HG03378 (cell line): ENCODE results near the gene MINAR1.
"Not testable (repeated sequence)": the region's sequence is repeated elsewhere in the genome, so short reads cannot be mapped to it uniquely, and the experiment has no call there.

Experiments
- ATAC-seq: cut with Tn5 transposase; IDR thresholded peaks from one replicate; pipeline ENCODE4 v1.9.1; 2021; ENCODE audit warnings: mild to moderate bottlenecking, moderate library complexity; ENCODE audit not compliant: unreplicated experiment

MINAR1 gene, protein sequence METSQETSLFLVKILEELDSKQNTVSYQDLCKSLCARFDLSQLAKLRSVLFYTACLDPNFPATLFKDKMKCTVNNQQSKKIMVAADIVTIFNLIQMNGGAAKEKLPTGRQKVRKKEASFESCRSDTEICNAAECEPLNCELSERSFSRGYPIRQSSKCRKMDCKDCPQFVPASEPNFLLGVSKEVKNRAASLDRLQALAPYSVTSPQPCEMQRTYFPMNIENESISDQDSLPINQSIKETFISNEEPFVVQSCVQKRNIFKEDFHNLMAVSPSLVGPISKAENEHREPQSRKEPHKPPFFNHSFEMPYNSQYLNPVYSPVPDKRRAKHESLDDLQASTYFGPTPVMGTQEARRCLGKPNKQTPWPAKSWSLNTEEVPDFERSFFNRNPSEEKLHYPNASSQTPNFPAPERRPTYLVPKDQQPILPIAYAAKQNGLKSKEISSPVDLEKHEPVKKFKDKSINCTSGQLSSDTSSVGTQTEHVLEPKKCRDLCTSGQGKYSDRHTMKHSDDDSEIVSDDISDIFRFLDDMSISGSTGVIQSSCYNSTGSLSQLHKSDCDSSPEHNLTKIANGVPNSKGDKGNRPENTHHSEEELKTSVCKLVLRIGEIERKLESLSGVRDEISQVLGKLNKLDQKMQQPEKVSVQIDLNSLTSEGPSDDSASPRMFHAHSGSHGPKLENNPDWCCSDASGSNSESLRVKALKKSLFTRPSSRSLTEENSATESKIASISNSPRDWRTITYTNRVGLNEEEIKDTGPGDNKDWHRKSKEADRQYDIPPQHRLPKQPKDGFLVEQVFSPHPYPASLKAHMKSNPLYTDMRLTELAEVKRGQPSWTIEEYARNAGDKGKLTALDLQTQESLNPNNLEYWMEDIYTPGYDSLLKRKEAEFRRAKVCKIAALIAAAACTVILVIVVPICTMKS

DNA sequence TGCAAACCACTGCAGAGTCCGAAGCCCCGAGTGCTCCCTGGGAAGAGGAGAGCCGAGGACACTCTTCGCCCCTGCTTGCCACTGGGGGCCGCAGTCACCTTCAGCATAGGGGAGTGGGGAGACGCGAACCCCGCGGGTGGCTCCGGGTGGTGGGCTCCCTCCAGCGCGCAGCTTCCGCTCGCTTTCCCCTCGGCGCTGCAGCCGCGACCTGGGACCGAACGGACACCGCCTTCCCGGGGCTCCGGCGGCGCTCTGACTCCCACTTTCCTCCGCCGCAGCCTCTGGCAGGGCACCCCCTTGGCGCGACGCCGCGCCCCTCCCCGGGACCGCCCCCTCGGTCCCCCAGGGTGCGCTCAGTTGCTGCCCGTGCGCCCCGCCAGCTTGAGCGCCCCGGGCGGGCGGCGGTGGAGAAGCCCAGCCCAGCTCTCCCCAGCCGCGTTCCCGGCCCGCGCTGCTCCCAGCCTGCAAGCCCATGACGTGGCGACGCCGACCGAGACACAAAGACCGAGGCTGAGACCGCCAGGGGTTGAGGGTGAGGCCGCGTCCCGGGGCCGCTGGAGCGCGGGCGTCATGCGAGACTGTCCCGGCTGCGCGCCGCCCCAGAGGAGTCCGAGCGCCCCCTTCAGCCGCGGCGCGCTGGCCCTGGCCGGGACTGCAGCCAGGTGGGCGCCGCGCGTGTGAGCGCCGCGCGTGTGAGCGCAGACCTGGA is at the start of gene MINAR1:
TSS of gene MINAR1 (plus strand) at position 701 of the 709 bp plus-strand sequence. CDS start 23,812 bp downstream, outside the sequence.
- ATAC-seq, result no peak

DNA sequence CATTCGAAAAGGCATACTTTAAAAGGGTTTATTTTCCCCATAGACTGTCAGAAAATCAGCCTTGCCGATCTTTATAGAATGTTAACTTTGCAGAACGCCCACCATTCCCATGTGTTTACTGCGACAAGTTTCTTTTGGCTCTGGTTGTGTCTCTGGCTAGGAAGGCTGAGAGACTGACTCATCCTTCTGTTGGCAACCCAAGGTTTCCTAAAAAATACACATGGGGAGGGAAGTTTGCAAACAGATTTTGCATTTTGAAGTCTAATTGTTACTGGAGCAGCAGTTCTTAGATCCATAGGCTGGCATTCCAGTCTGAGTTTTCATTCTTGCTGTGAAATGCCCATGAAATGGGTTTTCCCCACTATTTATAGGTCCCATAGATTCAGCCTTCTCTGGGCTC is 37.9 kb upstream of the MINAR1 start:
- no peak for ATAC-seq

DNA sequence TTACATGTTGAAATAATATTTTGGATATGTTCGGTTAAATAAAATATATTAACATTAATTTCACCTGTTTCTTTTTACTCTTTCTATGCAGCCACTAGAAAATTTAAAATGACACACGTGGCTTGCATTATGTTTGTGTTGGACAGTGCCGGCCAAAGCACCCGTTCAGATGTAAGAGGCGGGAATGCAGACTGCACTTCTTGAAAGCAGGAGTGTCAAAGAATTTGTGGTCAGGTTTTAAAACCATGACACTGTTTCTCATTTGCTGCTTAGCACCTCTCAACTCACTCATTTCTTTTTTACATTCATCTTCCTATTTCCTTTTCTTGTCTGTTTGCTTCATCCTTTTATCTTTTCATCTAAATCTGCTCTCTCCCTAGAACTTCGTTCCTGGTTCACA is 35.3 kb upstream of the MINAR1 start:
- no peak for ATAC-seq

DNA sequence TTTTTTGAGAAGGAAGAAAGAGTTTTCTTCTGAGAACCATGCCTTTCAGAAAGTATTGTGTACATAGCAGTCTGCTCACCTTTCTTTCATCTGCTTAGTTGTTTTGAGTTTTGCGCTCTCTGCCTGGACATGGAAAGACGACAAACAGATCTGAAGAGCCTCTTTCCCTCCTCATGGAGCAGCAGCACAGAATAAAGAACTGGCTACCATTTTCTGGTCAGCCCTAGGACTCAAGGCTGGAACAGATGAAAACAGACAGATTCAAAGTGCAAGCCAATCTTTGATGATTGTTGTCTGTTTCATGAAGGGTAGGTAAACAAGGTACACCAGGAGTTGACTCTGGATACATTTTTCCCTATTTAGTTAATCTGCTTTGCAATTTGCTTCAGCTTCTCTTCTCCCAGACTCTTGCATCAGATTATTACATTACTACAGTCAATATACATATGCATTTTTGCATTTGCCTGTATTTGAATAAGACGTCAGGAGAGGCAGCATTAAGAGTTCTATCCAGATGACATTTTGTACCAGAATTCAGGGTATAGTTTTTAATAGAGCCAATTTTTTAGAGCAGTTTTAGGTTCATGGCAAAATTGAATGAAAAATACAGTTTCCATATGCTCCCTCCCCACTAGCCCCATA is 34.7 kb upstream of the MINAR1 start:
- ATAC-seq, result no peak

DNA sequence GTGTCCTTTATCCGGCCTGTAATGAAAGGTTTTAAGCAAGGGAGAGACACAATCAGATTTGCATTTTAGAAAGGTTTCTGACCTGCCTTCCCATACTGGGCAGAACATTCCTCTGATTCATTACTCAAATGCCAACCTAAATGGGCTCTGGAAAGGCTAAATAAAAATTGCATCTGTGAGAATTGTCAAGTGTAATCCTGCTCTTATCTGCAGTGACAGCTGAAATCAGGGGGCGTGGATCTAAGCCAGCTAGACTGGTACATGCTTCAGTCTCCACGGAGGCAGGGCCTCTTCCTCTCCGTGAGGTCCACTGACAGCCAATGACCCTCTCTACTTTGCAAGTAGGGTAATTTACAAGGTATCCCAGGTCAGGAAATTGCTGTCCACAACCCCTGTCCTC is 32.5 kb upstream of the MINAR1 start:
- no peak for ATAC-seq

DNA sequence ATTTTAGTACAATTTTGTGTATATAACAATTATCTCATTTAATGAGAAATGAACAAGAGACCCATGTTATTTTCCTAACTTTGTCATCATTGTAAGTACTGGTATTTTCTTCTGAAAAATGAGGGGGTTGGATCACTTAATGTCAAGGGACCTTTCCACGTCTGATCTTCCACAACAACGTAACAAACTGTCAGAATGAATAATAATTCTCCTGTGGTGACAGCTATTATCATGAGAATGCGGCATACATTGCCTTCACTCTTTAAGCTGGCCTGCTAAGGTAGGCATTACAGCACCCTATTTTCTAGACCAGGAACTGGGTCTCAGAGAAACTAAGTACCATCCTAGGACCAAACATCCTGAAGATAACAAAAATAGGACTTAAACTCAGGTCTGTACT is 31.5 kb upstream of the MINAR1 start:
- no peak for ATAC-seq

DNA sequence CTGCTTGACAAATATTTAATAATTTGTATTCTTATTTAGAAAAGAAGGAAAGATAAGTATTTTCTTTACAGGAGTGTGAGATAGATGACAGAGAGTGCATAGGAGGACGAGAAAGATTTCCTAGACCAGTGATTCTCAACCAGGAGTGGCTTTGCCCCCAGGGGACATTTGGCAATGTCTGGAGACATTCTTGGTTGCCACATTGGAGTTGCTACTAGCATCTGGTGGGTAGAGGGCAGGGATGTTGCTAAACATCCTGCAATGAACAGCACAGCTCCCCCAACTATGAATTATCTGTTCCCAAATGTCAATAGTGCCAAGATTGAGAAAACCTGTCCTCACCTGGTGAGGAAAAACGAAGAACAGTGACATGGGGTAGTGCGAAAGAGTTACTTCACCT is 30.8 kb upstream of the MINAR1 start:
- ATAC-seq, result no peak

DNA sequence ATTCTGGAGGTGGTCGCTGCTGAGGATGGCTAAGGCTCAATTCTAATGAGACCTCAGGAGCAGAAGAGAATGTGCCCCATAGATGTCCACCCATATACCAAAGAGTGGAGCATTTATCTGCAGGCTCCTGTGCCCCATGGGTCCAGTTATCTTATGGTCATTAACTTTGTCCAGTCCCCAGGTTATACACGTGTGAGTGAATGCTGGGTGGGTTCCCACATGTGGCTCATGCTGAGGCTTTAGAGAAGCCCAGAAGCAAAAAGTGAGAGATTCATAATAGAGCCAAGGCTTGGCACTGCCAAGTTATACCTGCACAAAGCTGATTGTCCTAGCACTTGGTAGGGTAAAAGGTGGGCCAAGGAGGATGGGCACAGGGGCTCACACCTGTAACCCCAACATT is 30.0 kb upstream of the MINAR1 start:
- ATAC-seq, result no peak

DNA sequence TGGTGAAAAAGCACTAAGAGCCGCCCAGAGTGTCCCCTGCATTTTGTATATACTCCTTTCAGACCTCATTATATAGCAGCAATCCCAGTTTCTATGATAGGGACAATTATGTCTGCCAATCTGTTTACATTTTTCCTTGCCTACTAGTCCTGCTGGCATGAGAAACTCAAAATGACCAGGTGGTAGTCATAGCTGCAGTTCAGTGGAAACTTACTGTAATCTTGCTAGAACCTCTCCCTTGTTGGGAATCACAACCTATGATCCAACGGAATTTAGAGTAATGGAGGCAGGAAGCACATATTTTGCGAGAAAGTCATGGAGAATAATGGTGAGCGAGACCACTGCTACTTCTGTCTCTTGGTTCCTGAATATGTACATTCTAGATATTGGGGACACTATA is 28.6 kb upstream of the MINAR1 start:
- ATAC-seq, result no peak

DNA sequence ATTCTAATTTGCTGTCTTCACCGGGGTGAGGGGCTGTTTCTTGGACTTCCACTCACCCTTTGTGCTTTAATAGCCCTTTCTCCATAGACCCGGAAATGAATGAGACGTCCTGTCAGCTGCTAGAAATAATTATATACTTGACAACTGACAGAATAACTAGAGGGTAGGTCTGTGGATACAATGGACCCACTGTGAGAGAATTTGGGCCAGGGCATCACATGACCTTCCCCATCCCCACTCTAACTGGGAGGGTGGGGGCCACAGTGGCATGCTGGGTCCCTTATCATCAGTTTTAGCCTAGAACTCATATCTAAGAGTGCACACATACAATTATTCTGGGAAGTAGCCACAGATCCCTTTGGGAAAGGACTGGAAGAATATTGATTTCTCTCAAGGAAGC is 25.9 kb upstream of the MINAR1 start:
- no peak for ATAC-seq

DNA sequence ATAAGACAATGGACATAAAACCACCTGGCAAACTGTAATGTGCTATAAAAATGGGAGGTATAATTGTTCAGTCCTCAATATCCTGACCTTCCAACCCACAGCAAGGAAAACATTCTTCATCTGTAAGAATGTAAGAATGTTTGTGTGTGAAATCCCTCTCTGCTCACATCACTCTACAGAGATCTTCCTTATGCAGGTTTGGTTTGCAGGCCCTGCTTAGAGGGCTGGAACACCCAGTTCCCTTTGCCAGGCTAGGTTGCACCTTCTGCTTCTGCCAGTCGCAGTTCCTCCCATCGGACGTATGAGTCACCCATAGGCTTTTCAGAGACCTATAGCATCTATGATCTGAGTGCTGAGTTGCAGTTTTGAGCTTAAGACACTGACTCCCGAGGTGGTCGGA is 24.1 kb upstream of the MINAR1 start:
- no peak for ATAC-seq

DNA sequence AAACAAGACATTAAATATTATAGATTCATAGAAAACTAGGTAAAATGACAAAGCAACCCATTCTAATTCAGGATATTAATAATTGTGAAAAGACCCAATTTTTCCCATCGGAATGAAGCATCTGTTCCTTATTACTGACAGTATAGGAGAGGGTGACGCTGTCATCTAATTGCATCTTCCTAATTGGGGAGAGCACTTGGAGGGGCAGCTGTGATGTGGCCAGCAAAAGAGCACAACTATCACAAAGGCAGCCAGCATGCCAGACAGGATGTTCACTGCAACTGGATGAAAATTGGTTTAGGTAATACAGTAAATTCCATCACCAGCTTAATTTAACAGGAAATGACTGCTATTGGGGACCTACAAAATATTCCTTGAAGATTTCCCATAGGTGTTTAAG is 21.9 kb upstream of the MINAR1 start:
- no peak for ATAC-seq

DNA sequence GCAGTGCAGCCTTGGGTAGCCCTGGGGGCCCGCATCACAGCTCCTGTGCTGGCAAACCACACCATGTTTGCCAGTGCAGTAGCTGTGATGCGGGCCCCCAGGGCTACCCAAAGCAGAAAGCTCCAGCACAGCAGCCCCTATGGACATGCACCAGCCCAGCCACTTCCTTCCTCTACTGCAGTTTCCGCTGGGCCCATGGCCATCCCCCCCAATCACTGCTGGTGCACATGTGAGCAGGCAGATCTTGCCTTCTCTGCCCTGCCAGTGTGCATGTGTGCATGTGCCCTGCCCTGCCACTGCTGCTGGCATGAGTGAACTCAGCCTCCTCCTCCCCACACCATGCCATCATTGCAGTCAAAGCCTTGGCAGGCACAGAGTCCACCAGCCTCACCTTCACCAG is 20.1 kb upstream of the MINAR1 start:
- ATAC-seq, result no peak

DNA sequence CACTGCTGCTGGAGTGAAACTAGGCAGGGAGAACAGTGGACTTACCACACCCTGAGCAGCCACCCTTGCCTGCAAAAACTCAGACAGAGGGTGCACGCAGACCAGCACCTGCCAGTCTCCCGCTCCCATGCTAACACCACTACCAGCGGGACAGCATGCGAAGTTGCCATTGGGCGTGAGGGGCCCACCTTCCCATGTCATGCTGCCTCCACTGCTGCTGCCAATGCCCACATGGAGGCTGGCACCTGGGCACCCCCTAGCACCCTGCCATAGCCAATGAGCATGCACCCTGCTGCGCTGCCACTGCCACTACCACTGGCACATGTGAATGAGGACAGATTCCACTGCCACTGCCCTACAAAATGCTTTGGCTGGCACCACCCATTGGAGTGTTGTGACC is 19.7 kb upstream of the MINAR1 start:
- ATAC-seq, result no peak

DNA sequence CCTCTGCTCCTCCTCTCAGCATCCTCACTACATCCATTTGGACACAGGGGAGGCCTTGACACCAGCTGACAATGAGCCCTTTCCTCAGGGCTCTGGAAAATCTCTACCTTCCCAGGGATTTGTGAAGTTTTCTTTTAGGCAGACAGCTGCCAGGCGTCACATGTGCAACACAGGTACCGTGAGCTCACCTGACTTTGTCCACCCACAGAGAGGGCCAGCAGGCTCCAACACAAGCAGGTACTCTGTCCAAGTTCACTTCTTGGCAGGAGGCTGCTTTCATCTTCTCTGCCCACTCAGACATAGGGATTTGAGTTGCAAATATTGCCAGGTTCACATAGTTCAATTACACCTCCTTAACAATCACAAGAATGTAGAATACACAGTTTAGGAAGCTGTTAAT is 15.3 kb upstream of the MINAR1 start:
- ATAC-seq, result no peak

DNA sequence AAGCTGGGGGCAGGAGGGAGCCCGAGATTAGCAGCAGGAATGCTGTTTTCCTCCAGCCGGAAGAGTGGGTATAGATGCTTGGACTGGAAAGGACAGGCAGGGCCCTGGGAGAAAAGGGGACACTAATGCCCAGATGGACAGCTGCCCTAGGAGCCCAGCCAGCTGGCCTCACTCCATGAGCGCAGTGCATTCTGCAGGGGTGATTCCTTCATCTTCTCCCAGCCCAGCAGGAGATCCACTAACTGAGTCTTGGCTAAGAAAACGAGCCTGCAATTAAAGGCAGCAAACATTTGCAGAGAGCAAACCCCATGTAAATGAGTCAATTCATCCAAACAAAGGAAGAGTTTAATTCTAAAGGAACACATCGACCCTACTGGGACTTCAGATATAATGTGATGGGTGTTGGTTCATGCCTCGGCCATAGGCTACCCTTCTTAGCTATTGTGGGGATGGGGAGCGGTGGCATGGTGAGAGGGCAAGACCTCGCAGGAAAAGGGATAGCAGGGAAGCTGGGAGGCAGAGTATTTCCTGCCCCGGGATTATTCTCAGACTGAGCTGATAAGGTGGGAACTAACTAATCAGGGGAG is 13.3 kb upstream of the MINAR1 start:
- ATAC-seq, result no peak

DNA sequence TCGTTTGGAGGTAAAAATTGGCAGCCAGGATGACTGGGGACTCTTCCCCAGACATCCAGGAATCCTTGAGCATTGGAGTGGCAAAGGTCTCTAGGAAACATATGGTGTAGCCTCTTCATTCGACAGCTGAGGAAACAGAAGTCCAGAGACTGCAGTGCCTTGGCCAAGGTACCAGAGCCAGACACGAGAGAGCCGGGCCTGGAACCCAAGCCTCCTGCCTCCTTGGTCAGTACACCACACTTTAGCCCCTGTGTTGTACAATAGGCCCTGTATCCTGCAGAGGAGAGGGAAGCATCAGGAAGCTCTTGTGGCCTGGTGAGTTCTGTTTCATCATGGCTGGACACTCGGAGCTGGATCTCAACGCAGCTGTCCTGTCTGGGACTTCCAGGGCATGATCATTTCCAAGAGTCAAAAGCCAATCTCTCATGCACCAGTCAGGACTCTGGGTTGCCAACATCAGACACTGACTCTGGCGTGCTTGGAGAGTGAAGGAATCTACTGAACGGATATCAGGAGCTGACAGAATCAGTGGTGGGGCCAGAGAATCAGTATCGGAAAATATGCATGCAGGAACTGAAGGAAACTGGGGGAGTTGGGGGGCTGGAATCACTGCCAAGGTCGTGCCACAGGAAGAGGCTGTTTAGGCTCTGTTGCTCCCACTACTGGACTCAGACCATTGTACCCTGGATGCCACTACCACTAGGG is 6.4 kb upstream of the MINAR1 start:
- no peak for ATAC-seq

DNA sequence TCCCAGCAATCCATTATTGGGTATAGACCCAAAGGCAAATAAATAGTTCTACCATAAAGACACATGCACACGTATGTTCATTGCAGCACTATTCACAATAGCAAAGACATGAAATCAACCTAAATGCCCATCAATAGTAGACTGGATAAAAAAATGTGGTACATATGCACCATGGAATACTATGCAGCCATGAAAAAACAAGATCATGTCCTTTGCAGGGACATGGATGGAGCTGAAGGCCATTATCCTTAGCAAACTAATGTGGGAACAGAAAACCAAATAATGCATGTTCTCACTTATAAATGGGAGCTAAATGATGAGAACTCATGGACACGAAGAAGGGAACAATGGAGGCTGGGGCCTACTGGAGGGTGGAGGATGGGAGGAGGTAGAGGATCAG is 5.2 kb upstream of the MINAR1 start:
- ATAC-seq, result not testable (repeated sequence)

DNA sequence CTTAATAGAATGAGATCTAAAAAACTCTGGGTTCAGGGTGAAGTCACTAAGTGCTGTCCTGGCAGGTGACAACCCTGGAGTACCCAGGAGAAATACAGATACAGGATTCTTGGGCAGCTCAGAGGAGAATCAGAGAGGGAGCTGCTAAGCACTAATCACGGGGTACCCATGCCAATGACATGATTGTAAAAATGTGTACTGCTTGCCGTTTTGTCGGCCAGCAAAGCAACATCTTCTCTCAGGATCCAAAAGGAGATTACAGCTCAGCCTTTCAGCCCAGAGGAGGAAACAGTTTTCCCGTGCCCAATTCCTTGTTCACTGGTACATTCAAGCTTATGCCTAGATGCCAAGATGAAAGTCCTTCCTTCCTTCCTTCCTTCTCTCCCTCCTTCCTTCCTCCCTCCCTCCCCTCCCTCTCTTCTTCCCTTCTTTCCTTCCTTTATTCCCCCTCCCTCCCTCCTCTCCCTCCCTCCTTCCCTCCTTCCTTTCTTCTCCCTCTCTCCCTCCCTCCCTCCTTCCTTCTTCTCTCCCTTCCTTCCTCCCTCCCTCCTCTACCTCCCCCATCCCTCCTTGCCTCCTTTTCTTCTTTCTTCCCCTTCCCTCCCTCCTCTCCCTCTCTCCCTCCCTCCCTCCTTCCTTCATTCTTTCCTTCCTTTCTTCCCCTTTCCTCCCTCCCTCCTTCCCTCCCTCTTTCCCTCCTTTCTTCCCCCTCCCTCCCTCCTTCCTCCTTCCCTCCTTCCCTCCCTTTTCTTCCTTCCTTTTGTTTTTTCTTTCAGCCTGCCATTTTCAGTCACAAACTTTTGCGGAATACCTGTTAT is 4.1 kb upstream of the MINAR1 start:
- ATAC-seq, result no peak
